ENCODE data around the gene GPC1.

GPC1 gene

DNA sequence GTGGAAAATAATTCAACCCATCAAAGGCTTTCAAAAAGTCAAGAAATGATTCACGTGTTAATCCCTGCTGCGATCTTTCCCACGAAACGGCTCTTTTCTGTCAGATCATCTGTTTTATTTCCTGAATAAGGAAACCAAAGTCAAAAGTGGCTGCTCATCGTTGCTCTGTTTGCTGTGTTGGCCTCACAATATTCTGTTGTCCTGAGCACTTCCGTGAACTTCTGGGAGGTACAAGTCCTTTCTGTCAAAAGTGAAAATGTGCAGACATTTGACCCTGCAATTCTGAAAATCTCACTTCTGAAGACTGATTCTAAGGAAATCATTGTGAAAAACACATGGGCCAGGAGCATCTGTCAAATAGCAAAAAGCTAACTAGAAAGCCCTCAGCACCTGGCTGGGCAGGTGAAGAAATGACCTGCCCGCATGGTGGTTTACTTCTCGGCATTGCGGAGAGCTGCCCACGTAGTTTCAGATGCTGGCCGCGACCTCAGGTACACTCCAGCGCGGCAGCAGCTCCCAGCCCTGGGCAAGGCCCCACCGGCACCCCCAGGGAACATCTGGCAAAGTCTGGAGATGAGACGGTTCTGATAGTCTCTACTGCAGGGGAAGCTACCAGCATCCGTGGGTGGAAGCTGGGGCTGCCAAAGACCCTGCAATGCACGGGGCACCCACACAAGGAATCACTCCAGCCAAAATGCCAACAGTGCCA lies 31.9 kb upstream of the GPC1 start:
- Histone ChIP-seq H3K9me3 (ENCODE audit: control insufficient read depth in 1 of 2, low read length in 2 of 2) (no peaks in the 10 kb centered on the region), H3K36me3 (ENCODE audit: control insufficient read depth in 1 of 2, insufficient read depth in 2 of 2, low read length in 2 of 2) (no peaks in the 10 kb centered on the region), H3K27me3 (ENCODE audit: control insufficient read depth in 1 of 2, insufficient read depth in 2 of 2, low read length in 2 of 2) (no peaks in the 10 kb centered on the region), H3K27ac (ENCODE audit: low read depth, low read length) (no peak overlapping the region), H3K4me1 (ENCODE audit: control insufficient read depth in 1 of 2, insufficient read depth in 2 of 2, low read length in 2 of 2) (no peaks in the 10 kb centered on the region), H3K9ac (ENCODE audit: low read depth in 1 of 2, low read length in 2 of 2) (no peak overlapping the region), H3K4me3 (ENCODE audit: low read depth in 1 of 2, low read length in 2 of 2) (no peak overlapping the region)

DNA sequence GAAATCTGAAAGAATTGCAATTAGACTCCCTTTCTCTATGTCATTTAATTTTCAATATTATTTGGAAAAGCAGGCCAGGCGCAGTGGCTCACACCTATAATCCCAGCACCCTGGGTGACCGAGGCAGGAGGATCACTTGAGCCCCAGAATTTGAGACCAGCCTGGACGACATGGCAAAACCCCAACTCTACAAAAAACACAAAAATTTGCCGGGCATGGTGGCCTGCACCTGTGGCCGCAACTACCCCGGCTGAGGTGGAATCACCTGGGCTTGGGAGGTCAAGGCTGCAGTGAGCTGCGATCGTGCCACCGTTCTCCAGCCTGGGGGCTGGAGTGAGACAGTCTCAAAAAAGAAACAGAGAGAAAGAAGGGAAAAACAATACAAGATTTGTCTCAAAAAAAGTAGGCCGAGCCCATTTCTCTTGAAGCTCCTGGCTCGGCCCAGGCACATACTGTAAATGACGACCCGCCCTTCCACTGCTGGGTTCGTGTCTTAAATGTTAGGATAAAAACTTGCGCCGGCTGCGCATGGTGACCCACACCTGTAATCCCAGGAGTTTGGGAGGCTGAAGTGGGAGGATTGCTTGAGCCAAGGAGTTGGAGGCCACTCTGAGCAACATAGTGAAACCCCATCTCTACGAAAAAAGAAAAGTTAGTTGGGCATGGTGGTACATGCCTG lies 31.1 kb upstream of the GPC1 start:
- Histone ChIP-seq H3K36me3 (ENCODE audit: control insufficient read depth in 1 of 2, insufficient read depth in 2 of 2, low read length in 2 of 2) (no peaks in the 10 kb centered on the region), H3K9me3 (ENCODE audit: control insufficient read depth in 1 of 2, low read length in 2 of 2) (no peaks in the 10 kb centered on the region), H3K4me1 (ENCODE audit: control insufficient read depth in 1 of 2, insufficient read depth in 2 of 2, low read length in 2 of 2) (no peaks in the 10 kb centered on the region), H3K27ac (ENCODE audit: low read depth, low read length) (no peak overlapping the region), H3K27me3 (ENCODE audit: control insufficient read depth in 1 of 2, insufficient read depth in 2 of 2, low read length in 2 of 2) (no peaks in the 10 kb centered on the region), H3K9ac (ENCODE audit: low read depth in 1 of 2, low read length in 2 of 2) (no peak overlapping the region), H3K4me3 (ENCODE audit: low read depth in 1 of 2, low read length in 2 of 2) (no peak overlapping the region)

- no peaks in the 10 kb centered on the region for H3K36me3 ChIP-seq (ENCODE audit: control insufficient read depth in 1 of 2, insufficient read depth in 2 of 2, low read length in 2 of 2)
- H3K9ac ChIP-seq (ENCODE audit: low read depth in 1 of 2, low read length in 2 of 2): no peak overlapping the region
- H3K27ac ChIP-seq (ENCODE audit: low read depth, low read length): no peak overlapping the region
- no peaks in the 10 kb centered on the region for H3K9me3 ChIP-seq (ENCODE audit: control insufficient read depth in 1 of 2, low read length in 2 of 2)
- no peaks in the 10 kb centered on the region for H3K27me3 ChIP-seq (ENCODE audit: control insufficient read depth in 1 of 2, insufficient read depth in 2 of 2, low read length in 2 of 2)
- no peaks in the 10 kb centered on the region for H3K4me1 ChIP-seq (ENCODE audit: control insufficient read depth in 1 of 2, insufficient read depth in 2 of 2, low read length in 2 of 2)
- H3K4me3 ChIP-seq (ENCODE audit: low read depth in 1 of 2, low read length in 2 of 2): no peak overlapping the region
Measured at GRCh38 chr2:240405133-240405532, 30.3 kb upstream of the GPC1 start.

GRCh38 chr2:240405684-240406313 lies 29.7 kb upstream of the GPC1 start:
- Histone ChIP-seq H3K4me3 (ENCODE audit: low read depth in 1 of 2, low read length in 2 of 2) (no peak overlapping the region), H3K27ac (ENCODE audit: low read depth, low read length) (no peak overlapping the region), H3K9ac (ENCODE audit: low read depth in 1 of 2, low read length in 2 of 2) (no peak overlapping the region), H3K4me1 (ENCODE audit: control insufficient read depth in 1 of 2, insufficient read depth in 2 of 2, low read length in 2 of 2) (no peaks in the 10 kb centered on the region), H3K27me3 (ENCODE audit: control insufficient read depth in 1 of 2, insufficient read depth in 2 of 2, low read length in 2 of 2) (no peaks in the 10 kb centered on the region), H3K9me3 (ENCODE audit: control insufficient read depth in 1 of 2, low read length in 2 of 2) (no peaks in the 10 kb centered on the region), H3K36me3 (ENCODE audit: control insufficient read depth in 1 of 2, insufficient read depth in 2 of 2, low read length in 2 of 2) (no peaks in the 10 kb centered on the region)

GRCh38 chr2:240407090-240407489 lies 28.4 kb upstream of the GPC1 start:
- H3K9me3 ChIP-seq (ENCODE audit: control insufficient read depth in 1 of 2, low read length in 2 of 2): no peaks in the 10 kb centered on the region
- no peaks in the 10 kb centered on the region for H3K27me3 ChIP-seq (ENCODE audit: control insufficient read depth in 1 of 2, insufficient read depth in 2 of 2, low read length in 2 of 2)
- H3K4me1 ChIP-seq (ENCODE audit: control insufficient read depth in 1 of 2, insufficient read depth in 2 of 2, low read length in 2 of 2): no peaks in the 10 kb centered on the region
- no peak overlapping the region for H3K27ac ChIP-seq (ENCODE audit: low read depth, low read length)
- H3K9ac ChIP-seq (ENCODE audit: low read depth in 1 of 2, low read length in 2 of 2): no peak overlapping the region
- no peaks in the 10 kb centered on the region for H3K36me3 ChIP-seq (ENCODE audit: control insufficient read depth in 1 of 2, insufficient read depth in 2 of 2, low read length in 2 of 2)
- no peak overlapping the region for H3K4me3 ChIP-seq (ENCODE audit: low read depth in 1 of 2, low read length in 2 of 2)

DNA sequence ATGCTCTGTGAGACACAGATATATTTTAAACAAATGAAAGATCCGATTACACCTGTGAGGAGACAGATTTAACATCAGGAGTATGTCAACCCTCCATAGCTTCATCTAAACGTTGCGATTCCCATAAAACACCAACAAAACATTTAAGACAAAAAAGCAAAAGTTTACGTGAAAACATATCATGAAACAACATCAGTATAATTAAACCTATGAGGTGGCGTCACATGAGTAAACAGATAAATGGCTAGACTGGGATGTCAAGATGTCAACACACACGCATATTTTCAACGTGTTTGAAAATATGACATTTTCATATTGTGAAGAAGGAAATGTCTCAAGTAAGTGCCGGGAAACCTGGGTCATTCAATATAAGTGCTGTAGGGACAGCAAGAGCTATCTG lies 25.5 kb upstream of the GPC1 start:
- H3K27ac ChIP-seq (ENCODE audit: low read depth, low read length): no peak overlapping the region

GRCh38 chr2:240410808-240411207 lies 24.7 kb upstream of the GPC1 start:
- Histone ChIP-seq H3K4me3 (ENCODE audit: low read depth in 1 of 2, low read length in 2 of 2) (no peak overlapping the region), H3K36me3 (ENCODE audit: control insufficient read depth in 1 of 2, insufficient read depth in 2 of 2, low read length in 2 of 2) (no peaks in the 10 kb centered on the region), H3K9me3 (ENCODE audit: control insufficient read depth in 1 of 2, low read length in 2 of 2) (no peaks in the 10 kb centered on the region), H3K9ac (ENCODE audit: low read depth in 1 of 2, low read length in 2 of 2) (no peak overlapping the region), H3K4me1 (ENCODE audit: control insufficient read depth in 1 of 2, insufficient read depth in 2 of 2, low read length in 2 of 2) (no peaks in the 10 kb centered on the region), H3K27ac (ENCODE audit: low read depth, low read length) (no peak overlapping the region), H3K27me3 (ENCODE audit: control insufficient read depth in 1 of 2, insufficient read depth in 2 of 2, low read length in 2 of 2) (no peaks in the 10 kb centered on the region)

More for the DNA sequence above, 25.5 kb upstream of the GPC1 start:
- H3K36me3 ChIP-seq (ENCODE audit: control insufficient read depth in 1 of 2, insufficient read depth in 2 of 2, low read length in 2 of 2): no peaks in the 10 kb centered on the region
- H3K27me3 ChIP-seq (ENCODE audit: control insufficient read depth in 1 of 2, insufficient read depth in 2 of 2, low read length in 2 of 2): no peaks in the 10 kb centered on the region
- H3K4me1 ChIP-seq (ENCODE audit: control insufficient read depth in 1 of 2, insufficient read depth in 2 of 2, low read length in 2 of 2): no peaks in the 10 kb centered on the region
- H3K9ac ChIP-seq (ENCODE audit: low read depth in 1 of 2, low read length in 2 of 2): no peak overlapping the region
- H3K9me3 ChIP-seq (ENCODE audit: control insufficient read depth in 1 of 2, low read length in 2 of 2): no peaks in the 10 kb centered on the region
- H3K4me3 ChIP-seq (ENCODE audit: low read depth in 1 of 2, low read length in 2 of 2): no peak overlapping the region

- Histone ChIP-seq H3K4me3 (ENCODE audit: low read depth in 1 of 2, low read length in 2 of 2) (no peak overlapping the region), H3K36me3 (ENCODE audit: control insufficient read depth in 1 of 2, insufficient read depth in 2 of 2, low read length in 2 of 2) (no peaks in the 10 kb centered on the region), H3K9me3 (ENCODE audit: control insufficient read depth in 1 of 2, low read length in 2 of 2) (no peaks in the 10 kb centered on the region), H3K27me3 (ENCODE audit: control insufficient read depth in 1 of 2, insufficient read depth in 2 of 2, low read length in 2 of 2) (no peaks in the 10 kb centered on the region), H3K4me1 (ENCODE audit: control insufficient read depth in 1 of 2, insufficient read depth in 2 of 2, low read length in 2 of 2) (no peaks in the 10 kb centered on the region), H3K9ac (ENCODE audit: low read depth in 1 of 2, low read length in 2 of 2) (no peak overlapping the region), H3K27ac (ENCODE audit: low read depth, low read length) (no peak overlapping the region)
Measured at GRCh38 chr2:240411261-240412160, 24.0 kb upstream of the GPC1 start.

- H3K4me3 ChIP-seq (ENCODE audit: low read depth in 1 of 2, low read length in 2 of 2): no peak overlapping the region
- no peaks in the 10 kb centered on the region for H3K27me3 ChIP-seq (ENCODE audit: control insufficient read depth in 1 of 2, insufficient read depth in 2 of 2, low read length in 2 of 2)
- no peak overlapping the region for H3K9ac ChIP-seq (ENCODE audit: low read depth in 1 of 2, low read length in 2 of 2)
- no peaks in the 10 kb centered on the region for H3K36me3 ChIP-seq (ENCODE audit: control insufficient read depth in 1 of 2, insufficient read depth in 2 of 2, low read length in 2 of 2)
- no peaks in the 10 kb centered on the region for H3K9me3 ChIP-seq (ENCODE audit: control insufficient read depth in 1 of 2, low read length in 2 of 2)
- no peaks in the 10 kb centered on the region for H3K4me1 ChIP-seq (ENCODE audit: control insufficient read depth in 1 of 2, insufficient read depth in 2 of 2, low read length in 2 of 2)
- no peak overlapping the region for H3K27ac ChIP-seq (ENCODE audit: low read depth, low read length)
Measured at GRCh38 chr2:240412211-240412861, 23.1 kb upstream of the GPC1 start.
